CD14-positive monocyte (primary cell): ENCODE results near the gene LRIG1. TPM values are rescaled to one million over a fixed set of nuclear protein-coding genes. Genes with fewer than 3 reads are reported as not detected.

Source experiments
- DNase-seq, 3 donors: peaks; one replicate each; pipeline ENCODE4 v3.0.0-alpha.2; 2011 to 2022
- H2AFZ ChIP-seq: 2 replicates; pipeline ENCODE4 v1.6.0; 2012; ENCODE audit warnings: mild to moderate bottlenecking, low read depth, low read length, inconsistent platforms; ENCODE audit not compliant: insufficient read depth, poor library complexity, severe bottlenecking
- H3K27ac ChIP-seq, 2 donors: 1 replicate in 1 of 2; 2 replicates in 1 of 2; pipeline ENCODE4 v1.5.1; 2012 to 2013; ENCODE audit warnings: low read length in 2 of 2, control low read depth in 1 of 2, inconsistent platforms in 1 of 2, low read depth in 1 of 2, mild to moderate bottlenecking in 1 of 2
- H3K27me3 ChIP-seq, 2 donors: one replicate each; pipeline versions ENCODE4 v1.6.0 to v1.6.1; 2011 to 2013; ENCODE audit warnings: low read length in 2 of 2; ENCODE audit not compliant: control insufficient read depth in 2 of 2, insufficient read depth in 2 of 2
- H3K36me3 ChIP-seq, 2 donors: replicated peaks in 1 of 2; 1 replicate in 1 of 2; 2 replicates in 1 of 2; pipeline versions ENCODE4 v1.5.1 to v1.6.1; 2012 to 2013; ENCODE audit warnings: low read length in 2 of 2, control low read depth in 1 of 2, inconsistent platforms in 1 of 2, mild to moderate bottlenecking in 1 of 2; ENCODE audit not compliant: insufficient read depth in 2 of 2, control insufficient read depth in 1 of 2
- H3K4me1 ChIP-seq, 2 donors: 1 replicate in 1 of 2; 2 replicates in 1 of 2; pipeline versions ENCODE4 v1.5.1 to v1.6.1; 2012 to 2013; ENCODE audit warnings: low read length in 2 of 2, control low read depth in 1 of 2, inconsistent platforms in 1 of 2, mild to moderate bottlenecking in 1 of 2, moderate library complexity in 1 of 2; ENCODE audit not compliant: insufficient read depth in 2 of 2, control insufficient read depth in 1 of 2
- H3K4me2 ChIP-seq: replicated peaks from 2 replicates; pipeline ENCODE3; 2012; ENCODE audit warnings: low read length, moderate library complexity, mild to moderate bottlenecking; ENCODE audit not compliant: poor library complexity, severe bottlenecking; ENCODE audit errors: extremely low read depth
- H3K4me3 ChIP-seq, 3 experiments: fragments of 200-600 bp in 1 of 3; sonication (generic) in 1 of 3; replicated peaks in 1 of 3; 1 replicate in 2 of 3; 2 replicates in 1 of 3; pipeline ENCODE4 v1.5.1; 2011 to 2013; ENCODE audit warnings: low read length in 3 of 3, mild to moderate bottlenecking in 3 of 3, control low read depth in 2 of 3, low read depth in 2 of 3, inconsistent platforms in 1 of 3, moderate library complexity in 1 of 3
- H3K79me2 ChIP-seq: 2 replicates; pipeline ENCODE4 v1.6.0; 2012; ENCODE audit warnings: mild to moderate bottlenecking, control low read depth, inconsistent platforms, low read length, moderate library complexity; ENCODE audit not compliant: insufficient read depth
- H3K9ac ChIP-seq: 2 replicates; pipeline ENCODE4 v1.6.0; 2017; ENCODE audit warnings: low read length, mild to moderate bottlenecking; ENCODE audit not compliant: insufficient read depth, poor library complexity, severe bottlenecking
- H3K9me3 ChIP-seq, 2 donors: replicated peaks in 1 of 2; 1 replicate in 1 of 2; 2 replicates in 1 of 2; pipeline versions ENCODE4 v1.5.1 to v1.6.1; 2012 to 2013; ENCODE audit warnings: low read length in 2 of 2, control low read depth in 1 of 2; ENCODE audit not compliant: control insufficient read depth in 1 of 2, insufficient read depth in 1 of 2
- H4K20me1 ChIP-seq: 2 replicates; pipeline ENCODE4 v1.6.0; 2012; ENCODE audit warnings: mild to moderate bottlenecking, low read length, control low read depth, moderate library complexity; ENCODE audit not compliant: insufficient read depth
- H3K27ac Mint-ChIP-seq, 7 donors: one replicate each; pipeline ENCODE4 v1.8.0; 2020; ENCODE audit warnings: mild to moderate bottlenecking in 7 of 7, mixed read lengths in 7 of 7, moderate library complexity in 6 of 7, inconsistent platforms in 2 of 7
- H3K27me3 Mint-ChIP-seq, 3 donors: one replicate each; pipeline ENCODE4 v1.8.0; 2021 to 2022; ENCODE audit warnings: low read depth in 3 of 3, mild to moderate bottlenecking in 3 of 3, mixed read lengths in 3 of 3, moderate library complexity in 3 of 3, inconsistent platforms in 1 of 3
- H3K36me3 Mint-ChIP-seq, 2 donors: one replicate each; pipeline ENCODE4 v1.8.0; 2020; ENCODE audit warnings: mixed read lengths in 2 of 2, inconsistent platforms in 1 of 2, mild to moderate bottlenecking in 1 of 2
- H3K4me1 Mint-ChIP-seq: one replicate; pipeline ENCODE4 v1.8.0; 2020; ENCODE audit warnings: mild to moderate bottlenecking, mixed read lengths
- H3K4me3 Mint-ChIP-seq, 2 donors: one replicate each; pipeline ENCODE4 v1.8.0; 2020; ENCODE audit warnings: mild to moderate bottlenecking in 2 of 2, mixed read lengths in 2 of 2, moderate library complexity in 1 of 2
- H3K9me3 Mint-ChIP-seq, 7 donors: one replicate each; pipeline ENCODE4 v1.8.0; 2020 to 2022; ENCODE audit warnings: mixed read lengths in 7 of 7, mild to moderate bottlenecking in 6 of 7, moderate library complexity in 6 of 7, inconsistent platforms in 2 of 7
- CTCF ChIP-seq: fragments of 200-600 bp; IDR thresholded peaks from one replicate; pipeline ENCODE4 v1.8.0; 2022; ENCODE audit warnings: antibody characterized with exemption, mild to moderate bottlenecking
- WGBS: methylation state at CpG from one replicate; pipeline ENCODE4 v1.1.5; 2013; ENCODE audit warnings: missing lambda C conversion rate; ENCODE audit not compliant: insufficient coverage; 5-methylcytosine and 5-hydroxymethylcytosine counted together
- intact Hi-C, 2 donors: fragments of 100-400 bp; cut with micrococcal nuclease; formaldehyde crosslinking; loops; one replicate each; pipeline versions ENCODE4 v1.15.0 to v1.15.1; 2023
- polyA plus RNA-seq, 3 donors: library from polyadenylated mRNA; depleted of rRNA in 1 of 3; unstranded in 2 of 3; stranded (reverse) in 1 of 3; fragments of 300-500 nt in 2 of 3; fragments of >200 nt in 1 of 3; fragmentation: Illumina TruSeq in 2 of 3; gene quantifications; 1 replicate in 2 of 3; 2 replicates in 1 of 3; pipeline ENCODE4 v1.2.3, GENCODE V29; 2012 to 2021

Gene LRIG1
- polyA plus RNA-seq, 3 donors: 0.82 to 1.9 (median 1.0) TPM

DNA sequence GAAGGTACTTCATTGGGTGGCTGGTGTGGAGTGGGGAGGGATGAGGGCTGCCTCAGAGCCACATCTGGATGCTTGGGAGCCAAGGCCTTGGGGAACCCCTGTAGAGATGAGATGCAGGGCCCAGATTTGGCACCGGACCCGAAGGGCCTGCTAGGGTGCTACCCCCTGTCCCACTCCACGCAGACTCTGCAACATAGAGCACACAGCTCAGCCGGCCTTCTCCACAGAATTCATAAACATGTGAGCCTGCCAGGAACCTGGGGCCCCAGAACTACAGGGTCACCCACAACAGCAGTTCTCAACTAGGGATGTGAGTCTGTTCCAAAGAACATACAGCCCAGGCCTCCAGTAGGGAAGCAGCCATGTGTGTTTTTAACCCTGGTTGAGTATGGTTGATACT lies 62.8 kb downstream of the LRIG1 start:
- no peak overlapping the region for H3K27ac ChIP-seq
- no peak for TF ChIP-seq CTCF
- H3K36me3 ChIP-seq: no peaks in the 10 kb centered on the region
- H3K4me1 ChIP-seq: peaks cover 9 to 18% of the 10 kb centered on the region in 2 donors
- H3K27me3 ChIP-seq: no peaks in the 10 kb centered on the region
- H2AFZ ChIP-seq: no peak overlapping the region
- no peaks in the 10 kb centered on the region for H3K9me3 ChIP-seq
- whole genome bisulfite sequencing: 100% methylated on average over 4 of the region's 4 CpGs
- Mint-ChIP-seq H3K4me3 (no peak overlapping the region), H3K27ac (no peak overlapping the region), H3K4me1 (peaks cover 37% of the 10 kb centered on the region), H3K27me3 (peaks cover 0 to 2% (median 0%) of the 10 kb centered on the region in 3 donors), H3K9me3 (no peaks in the 10 kb centered on the region), H3K36me3 (no peaks in the 10 kb centered on the region)
- no peaks in the 10 kb centered on the region for H4K20me1 ChIP-seq
- H3K4me3 ChIP-seq: no peak overlapping the region
- H3K79me2 ChIP-seq: no peaks in the 10 kb centered on the region
- intact Hi-C loops: no loop called here
- no peak overlapping the region for H3K4me2 ChIP-seq
- no peak overlapping the region for H3K9ac ChIP-seq
- DNase-seq: no peak

DNA sequence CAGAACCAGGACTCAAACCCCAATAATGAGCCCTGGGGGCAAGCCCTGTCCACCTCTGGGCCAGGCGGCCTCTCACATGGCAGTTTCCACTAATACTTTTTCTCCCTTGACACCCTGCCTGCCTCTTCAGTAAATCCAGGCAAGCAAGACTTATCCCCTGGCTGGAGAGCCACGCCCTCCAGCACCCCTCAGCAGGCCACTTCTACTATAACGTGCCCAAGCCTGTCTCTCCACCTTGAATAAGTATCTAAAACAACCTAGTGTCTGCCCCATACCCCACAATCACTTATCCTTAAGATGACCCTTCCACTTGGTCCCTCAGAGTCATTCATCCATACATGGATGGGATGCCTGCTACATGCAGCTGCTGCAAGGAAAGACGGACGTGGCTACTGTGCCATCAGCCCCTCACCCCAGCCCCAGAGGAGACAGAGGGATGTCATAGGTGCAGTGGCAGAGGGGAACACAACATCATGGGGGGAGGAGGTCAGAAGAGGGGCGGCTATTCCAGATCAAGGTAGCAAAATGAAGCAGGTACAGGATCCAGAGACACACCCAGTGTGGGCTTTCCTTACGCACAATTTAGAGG lies 63.4 kb downstream of the LRIG1 start:
- 75% methylated on average over 2 of the region's 7 CpGs for WGBS
- Histone ChIP-seq H2AFZ (no peak overlapping the region), H3K36me3 (no peaks in the 10 kb centered on the region), H3K9ac (no peak overlapping the region), H4K20me1 (no peaks in the 10 kb centered on the region), H3K27me3 (no peaks in the 10 kb centered on the region), H3K79me2 (no peaks in the 10 kb centered on the region), H3K9me3 (no peaks in the 10 kb centered on the region), H3K27ac (no peak overlapping the region), H3K4me1 (peaks cover 3 to 12% of the 10 kb centered on the region in 2 donors), H3K4me2 (no peak overlapping the region), H3K4me3 (no peak overlapping the region)
- H3K27ac Mint-ChIP-seq: peak overlapping the region in 1 of 7 donors; percentile 56
- peaks cover 32% of the 10 kb centered on the region for H3K4me1 Mint-ChIP-seq
- intact Hi-C loops: no loop called here
- H3K4me3 Mint-ChIP-seq: no peak overlapping the region
- H3K36me3 Mint-ChIP-seq: no peaks in the 10 kb centered on the region
- no peak for TF ChIP-seq CTCF
- DNase-seq: no peak
- no peaks in the 10 kb centered on the region for H3K9me3 Mint-ChIP-seq
- H3K27me3 Mint-ChIP-seq: peaks cover 0 to 2% (median 0%) of the 10 kb centered on the region in 3 donors
